GM04504 (cell line): ENCODE data around the gene KIF1A.

Experiments
- DNase-seq: peaks from one replicate; pipeline ENCODE4 v3.0.0-alpha.2; 2012; ENCODE audit warnings: low read depth

KIF1A gene

GRCh38 chr2:240767341-240767740 is 52.7 kb downstream of the KIF1A start:
- DNase-seq, result no peak

GRCh38 chr2:240766072-240766471 is 53.9 kb downstream of the KIF1A start:
- no peak for DNase-seq

- DNase-seq, result no peak
These were observed 55.0 kb downstream of the KIF1A start for GRCh38 chr2:240765007-240765406.

- no peak for DNase-seq
These were observed 55.4 kb downstream of the KIF1A start for GRCh38 chr2:240764605-240765004.

GRCh38 chr2:240762971-240763370 is 57.0 kb downstream of the KIF1A start:
- DNase-seq, result no peak

GRCh38 chr2:240762249-240762648 is 57.8 kb downstream of the KIF1A start:
- no peak for DNase-seq

- DNase-seq, result no peak
These were observed 59.3 kb downstream of the KIF1A start for GRCh38 chr2:240760576-240761246.

GRCh38 chr2:240760121-240760520 is 59.9 kb downstream of the KIF1A start:
- DNase-seq, result no peak

GRCh38 chr2:240759459-240759858 is 60.6 kb downstream of the KIF1A start:
- no peak for DNase-seq

GRCh38 chr2:240757086-240757614 is 62.9 kb downstream of the KIF1A start:
- no peak for DNase-seq

GRCh38 chr2:240752209-240752608 is 67.8 kb downstream of the KIF1A start:
- no peak for DNase-seq

GRCh38 chr2:240750409-240750808 is 69.6 kb downstream of the KIF1A start:
- DNase-seq, result no peak

- no peak for DNase-seq
These were observed 70.5 kb downstream of the KIF1A start for GRCh38 chr2:240749516-240749915.

- no peak for DNase-seq
These were observed 72.8 kb downstream of the KIF1A start for GRCh38 chr2:240747256-240747655.

- DNase-seq, result no peak
These were observed 73.3 kb downstream of the KIF1A start for GRCh38 chr2:240746671-240747070.

GRCh38 chr2:240745962-240746361 is 74.1 kb downstream of the KIF1A start:
- no peak for DNase-seq

- no peak for DNase-seq
These were observed 74.6 kb downstream of the KIF1A start for GRCh38 chr2:240745456-240745855.

- DNase-seq, result no peak
These were observed 77.4 kb downstream of the KIF1A start for GRCh38 chr2:240742602-240743095.

GRCh38 chr2:240741091-240741490 is 78.9 kb downstream of the KIF1A start:
- DNase-seq, result no peak

GRCh38 chr2:240739797-240740196 is 80.2 kb downstream of the KIF1A start:
- DNase-seq, result no peak

- no peak for DNase-seq
These were observed 82.1 kb downstream of the KIF1A start for GRCh38 chr2:240737958-240738357.

- DNase-seq, result no peak
These were observed 82.5 kb downstream of the KIF1A start for GRCh38 chr2:240737512-240737911.

- no peak for DNase-seq
These were observed 83.5 kb downstream of the KIF1A start for GRCh38 chr2:240736281-240737250.
